OCI-LY3 (cell line): ENCODE data around the gene LMCD1.

Experiments used
- H2AFZ ChIP-seq: fragments of 200-600, 300-600 bp; shearing (Covaris generic); 2 replicates; pipeline ENCODE4 v1.6.0; 2014; ENCODE audit warnings: antibody characterized with exemption, low read depth, low read length
- H3K27ac ChIP-seq: fragments of 200-600, 300-600 bp; sonication (generic); 2 replicates; pipeline ENCODE4 v1.5.1; 2014; ENCODE audit warnings: mild to moderate bottlenecking, low read length, moderate library complexity, mixed read lengths
- H3K27me3 ChIP-seq: fragments of 200-600, 300-600 bp; sonication (generic); 2 replicates; pipeline ENCODE4 v1.6.1; 2014; ENCODE audit warnings: low read depth, low read length, mixed read lengths
- H3K36me3 ChIP-seq: fragments of 200-600, 300-600 bp; sonication (generic); replicated peaks from 2 replicates; pipeline ENCODE3; 2014; ENCODE audit warnings: low read depth, low read length, mixed read lengths
- H3K4me1 ChIP-seq: fragments of 300-600, 200-600 bp; sonication (generic); 2 replicates; pipeline ENCODE4 v1.6.1; 2014; ENCODE audit warnings: low read length, mixed read lengths
- H3K4me2 ChIP-seq: fragments of 200-600, 300-600 bp; sonication (generic); 2 replicates; pipeline ENCODE4 v1.6.1; 2014; ENCODE audit warnings: low read length, mixed read lengths
- H3K4me3 ChIP-seq: fragments of 300-600, 200-600 bp; sonication (generic); 2 replicates; pipeline ENCODE4 v1.5.1; 2014; ENCODE audit warnings: antibody characterized with exemption, mild to moderate bottlenecking, low read length, moderate library complexity
- H3K79me2 ChIP-seq: fragments of 300-600, 200-600 bp; shearing (Covaris generic); 2 replicates; pipeline ENCODE4 v1.6.1; 2014; ENCODE audit warnings: mild to moderate bottlenecking, low read length, mixed read lengths
- H3K9ac ChIP-seq: fragments of 300-600, 200-600 bp; shearing (Covaris generic); 2 replicates; pipeline ENCODE4 v1.6.0; 2014; ENCODE audit warnings: mild to moderate bottlenecking, low read length, moderate library complexity
- H3K9me3 ChIP-seq: fragments of 200-600, 300-600 bp; shearing (Covaris generic); 2 replicates; pipeline ENCODE4 v1.6.1; 2014; ENCODE audit warnings: low read length, mixed read lengths; ENCODE audit not compliant: insufficient read depth
- H4K20me1 ChIP-seq: fragments of 200-600, 300-600 bp; sonication (generic); 2 replicates; pipeline ENCODE4 v1.6.1; 2016; ENCODE audit warnings: low read length, mixed read lengths; ENCODE audit not compliant: insufficient read depth
- EZH2phosphoT487 ChIP-seq: fragments of 200-600 bp; shearing (Covaris generic); IDR thresholded peaks from 2 replicates; pipeline ENCODE4 v1.6.1; 2018; ENCODE audit warnings: antibody characterized with exemption, mixed run types, low read depth
- TF ChIP-seq, protein P1 (sequence below): fragments of 200-600, 300-600 bp; sonication (generic); IDR thresholded peaks from 2 replicates; pipeline ENCODE4 v1.5.1; 2014; ENCODE audit warnings: antibody characterized with exemption, low read length, low read depth

The LMCD1 gene

DNA sequence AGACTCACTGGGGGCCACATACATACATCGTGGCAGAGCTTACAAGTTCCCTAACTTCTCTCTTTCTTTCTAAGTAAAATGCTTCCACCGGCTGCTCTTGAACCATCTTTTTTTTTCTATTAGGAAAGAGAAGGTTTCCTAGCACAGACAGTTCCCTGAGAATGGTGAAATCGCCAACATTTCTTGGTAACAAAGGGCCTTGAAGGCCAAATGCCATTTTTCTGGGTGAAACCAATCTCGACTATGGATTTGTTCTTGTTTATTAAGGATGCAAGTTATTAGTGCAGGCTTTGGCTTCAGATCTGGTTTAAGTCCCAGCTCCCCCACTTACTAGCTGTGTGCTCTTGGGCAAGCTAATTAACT is 3.0 kb downstream of the LMCD1 start:
- TF ChIP-seq, protein P1, sequence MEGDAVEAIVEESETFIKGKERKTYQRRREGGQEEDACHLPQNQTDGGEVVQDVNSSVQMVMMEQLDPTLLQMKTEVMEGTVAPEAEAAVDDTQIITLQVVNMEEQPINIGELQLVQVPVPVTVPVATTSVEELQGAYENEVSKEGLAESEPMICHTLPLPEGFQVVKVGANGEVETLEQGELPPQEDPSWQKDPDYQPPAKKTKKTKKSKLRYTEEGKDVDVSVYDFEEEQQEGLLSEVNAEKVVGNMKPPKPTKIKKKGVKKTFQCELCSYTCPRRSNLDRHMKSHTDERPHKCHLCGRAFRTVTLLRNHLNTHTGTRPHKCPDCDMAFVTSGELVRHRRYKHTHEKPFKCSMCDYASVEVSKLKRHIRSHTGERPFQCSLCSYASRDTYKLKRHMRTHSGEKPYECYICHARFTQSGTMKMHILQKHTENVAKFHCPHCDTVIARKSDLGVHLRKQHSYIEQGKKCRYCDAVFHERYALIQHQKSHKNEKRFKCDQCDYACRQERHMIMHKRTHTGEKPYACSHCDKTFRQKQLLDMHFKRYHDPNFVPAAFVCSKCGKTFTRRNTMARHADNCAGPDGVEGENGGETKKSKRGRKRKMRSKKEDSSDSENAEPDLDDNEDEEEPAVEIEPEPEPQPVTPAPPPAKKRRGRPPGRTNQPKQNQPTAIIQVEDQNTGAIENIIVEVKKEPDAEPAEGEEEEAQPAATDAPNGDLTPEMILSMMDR, result no peak
- no peak for TF ChIP-seq EZH2phosphoT487
- peak overlapping the region; percentile 48; the same call in 1 of the 2 replicates for H3K9ac ChIP-seq
- no peaks in the 10 kb centered on the region for H3K79me2 ChIP-seq
- H2AFZ ChIP-seq, result peak overlapping the region; percentile 63; the same call in 1 of the 2 replicates
- peak overlapping the region; percentile 35 for H3K4me3 ChIP-seq
- H3K27ac ChIP-seq, result peak overlapping the region; percentile 79
- peak overlapping the region; percentile 47 for H3K4me2 ChIP-seq
- no peaks in the 10 kb centered on the region for H3K27me3 ChIP-seq
- peaks cover 67% of the 10 kb centered on the region for H3K4me1 ChIP-seq
- no peaks in the 10 kb centered on the region for H3K36me3 ChIP-seq
- no peaks in the 10 kb centered on the region for H4K20me1 ChIP-seq
- H3K9me3 ChIP-seq, result no peaks in the 10 kb centered on the region

DNA sequence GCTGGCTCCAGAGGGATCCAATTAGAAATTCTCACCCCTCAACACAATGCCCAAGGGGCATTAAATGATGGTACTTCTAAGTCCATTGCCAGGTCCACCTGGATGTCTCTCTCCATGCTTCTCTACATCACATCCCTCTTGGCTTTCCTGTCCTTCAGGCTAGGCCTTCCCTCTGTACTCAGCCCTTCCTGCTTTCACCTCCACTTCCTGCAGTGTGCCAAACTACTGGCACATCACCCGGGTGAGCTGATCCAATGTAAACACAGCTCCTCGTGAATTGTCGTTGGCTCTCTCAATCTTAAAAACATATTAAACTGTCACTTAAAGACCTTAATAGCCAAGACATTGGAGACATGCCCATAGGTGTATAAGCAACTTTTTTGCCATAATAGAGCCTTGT is 4.0 kb downstream of the LMCD1 start:
- peaks cover 62% of the 10 kb centered on the region for H3K4me1 ChIP-seq
- no peak overlapping the region for H3K27ac ChIP-seq
- no peaks in the 10 kb centered on the region for H4K20me1 ChIP-seq
- no peak overlapping the region for H3K9ac ChIP-seq
- no peaks in the 10 kb centered on the region for H3K36me3 ChIP-seq
- no peak for TF ChIP-seq EZH2phosphoT487
- TF ChIP-seq, protein P1, result no peak
- no peaks in the 10 kb centered on the region for H3K9me3 ChIP-seq
- H3K79me2 ChIP-seq, result no peaks in the 10 kb centered on the region
- H2AFZ ChIP-seq, result no peak overlapping the region
- H3K27me3 ChIP-seq, result no peaks in the 10 kb centered on the region
- H3K4me2 ChIP-seq, result no peak overlapping the region
- H3K4me3 ChIP-seq, result no peak overlapping the region

DNA sequence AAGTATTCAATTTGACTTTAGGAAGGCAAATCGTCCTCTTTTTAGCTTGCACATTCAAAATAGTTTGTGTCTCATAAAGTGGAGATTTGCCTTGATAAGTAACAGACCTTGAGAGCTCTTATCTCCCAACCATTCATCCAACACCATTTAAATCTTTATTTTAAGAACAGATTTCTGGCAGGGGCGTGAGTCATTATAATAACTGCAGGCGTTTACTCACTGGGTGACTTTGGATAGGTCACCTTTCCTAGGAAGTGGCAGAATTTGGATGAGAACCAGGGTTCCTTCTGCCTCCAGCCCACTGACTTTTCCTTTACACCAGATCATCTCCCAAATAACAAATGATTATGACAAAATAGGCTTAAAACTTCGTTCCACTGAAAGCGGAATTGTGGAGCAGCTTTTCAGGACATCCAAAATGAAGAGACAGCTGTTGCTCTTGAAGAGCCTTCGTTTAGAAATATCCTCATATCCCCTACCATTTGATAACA is 5.0 kb downstream of the LMCD1 start:
- H3K27ac ChIP-seq, result no peak overlapping the region
- peaks cover 61% of the 10 kb centered on the region for H3K4me1 ChIP-seq
- no peak overlapping the region for H3K4me3 ChIP-seq
- no peaks in the 10 kb centered on the region for H4K20me1 ChIP-seq
- H3K36me3 ChIP-seq, result no peaks in the 10 kb centered on the region
- no peaks in the 10 kb centered on the region for H3K79me2 ChIP-seq
- H3K4me2 ChIP-seq, result no peak overlapping the region
- no peaks in the 10 kb centered on the region for H3K9me3 ChIP-seq
- H3K27me3 ChIP-seq, result no peaks in the 10 kb centered on the region
- no peak overlapping the region for H3K9ac ChIP-seq
- no peak overlapping the region for H2AFZ ChIP-seq
- TF ChIP-seq, protein P1, result no peak

DNA sequence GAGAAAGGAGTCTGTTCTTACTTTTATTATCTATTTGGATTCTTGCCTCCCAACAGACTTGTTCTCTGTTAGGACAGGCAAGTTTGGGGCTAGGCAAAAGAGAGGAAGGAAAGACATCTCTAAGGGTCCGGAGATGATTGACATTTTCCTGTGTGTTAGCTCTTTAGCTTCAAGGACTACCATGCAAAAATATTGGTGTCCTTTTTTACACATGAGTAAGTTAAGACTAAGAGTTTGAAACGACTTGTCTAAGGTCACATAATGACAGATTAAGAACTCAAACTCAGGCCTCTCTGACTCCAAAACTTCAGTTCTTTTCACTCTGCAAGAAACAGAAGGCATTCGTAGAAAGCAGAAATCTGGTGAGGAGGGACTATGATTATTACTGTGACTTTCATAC is 5.9 kb downstream of the LMCD1 start:
- Histone ChIP-seq H3K36me3 (no peaks in the 10 kb centered on the region), H3K27ac (no peak overlapping the region), H3K4me1 (peaks cover 55% of the 10 kb centered on the region), H3K9ac (no peak overlapping the region), H3K4me3 (no peak overlapping the region), H3K9me3 (no peaks in the 10 kb centered on the region), H3K79me2 (no peaks in the 10 kb centered on the region), H2AFZ (no peak overlapping the region), H3K4me2 (peak overlapping the region; percentile 48), H3K27me3 (no peaks in the 10 kb centered on the region), H4K20me1 (no peaks in the 10 kb centered on the region)
- no peak for TF ChIP-seq EZH2phosphoT487
- TF ChIP-seq, protein P1, result no peak
